ENCODE measurements around the gene TSPYL2.

DNA sequence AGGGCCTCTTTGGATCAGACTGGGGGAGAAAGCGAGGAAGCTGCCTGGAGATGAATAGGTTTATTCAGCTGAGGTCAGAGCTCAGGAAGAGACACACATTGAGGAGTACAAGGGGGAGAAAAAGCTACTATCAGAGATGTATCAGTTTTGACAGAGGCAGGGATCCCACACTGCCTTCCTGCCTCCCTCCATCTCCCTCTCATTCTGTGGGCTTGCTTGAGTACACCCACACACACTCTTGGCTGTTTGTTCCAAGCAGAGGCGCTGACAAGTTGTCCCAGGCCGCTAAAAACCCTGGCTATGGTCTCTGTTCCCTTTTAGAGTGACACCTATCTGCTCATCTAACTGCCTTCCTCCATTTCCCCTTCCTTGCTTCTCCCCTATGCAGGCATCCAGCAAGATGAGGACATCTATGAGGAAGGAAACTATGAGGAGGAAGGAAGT is 5.2 kb downstream of the TSPYL2 start:
- TF ChIP-seq CTCF (IDR thresholded peaks at IDR 0.05; ENCODE audit: insufficient read depth, low read depth, low read length) = no peak
- TF ChIP-seq EZH2 (IDR thresholded peaks at IDR 0.05; ENCODE audit: insufficient read depth, low read length) = no peak

All from astrocyte (in vitro differentiated cells and primary cell).